Measurements from ENCODE around the gene RASA3. TPM values are rescaled to one million over a fixed set of nuclear protein-coding genes. Genes with fewer than 3 reads are reported as not detected.
"Not testable (repeated sequence)": the region's sequence is repeated elsewhere in the genome, so short reads cannot be mapped to it uniquely, and the experiment has no call there.

The RASA3 gene, protein sequence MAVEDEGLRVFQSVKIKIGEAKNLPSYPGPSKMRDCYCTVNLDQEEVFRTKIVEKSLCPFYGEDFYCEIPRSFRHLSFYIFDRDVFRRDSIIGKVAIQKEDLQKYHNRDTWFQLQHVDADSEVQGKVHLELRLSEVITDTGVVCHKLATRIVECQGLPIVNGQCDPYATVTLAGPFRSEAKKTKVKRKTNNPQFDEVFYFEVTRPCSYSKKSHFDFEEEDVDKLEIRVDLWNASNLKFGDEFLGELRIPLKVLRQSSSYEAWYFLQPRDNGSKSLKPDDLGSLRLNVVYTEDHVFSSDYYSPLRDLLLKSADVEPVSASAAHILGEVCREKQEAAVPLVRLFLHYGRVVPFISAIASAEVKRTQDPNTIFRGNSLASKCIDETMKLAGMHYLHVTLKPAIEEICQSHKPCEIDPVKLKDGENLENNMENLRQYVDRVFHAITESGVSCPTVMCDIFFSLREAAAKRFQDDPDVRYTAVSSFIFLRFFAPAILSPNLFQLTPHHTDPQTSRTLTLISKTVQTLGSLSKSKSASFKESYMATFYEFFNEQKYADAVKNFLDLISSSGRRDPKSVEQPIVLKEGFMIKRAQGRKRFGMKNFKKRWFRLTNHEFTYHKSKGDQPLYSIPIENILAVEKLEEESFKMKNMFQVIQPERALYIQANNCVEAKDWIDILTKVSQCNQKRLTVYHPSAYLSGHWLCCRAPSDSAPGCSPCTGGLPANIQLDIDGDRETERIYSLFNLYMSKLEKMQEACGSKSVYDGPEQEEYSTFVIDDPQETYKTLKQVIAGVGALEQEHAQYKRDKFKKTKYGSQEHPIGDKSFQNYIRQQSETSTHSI
- total RNA-seq (2022) (9.1 and 12.1 TPM in 2 replicates), Bru-seq, nascent RNA (percentile 41 among the genes with signal in this experiment), BruChase-seq, experiment 1, labeled RNA remaining after a 6-hour chase (percentile 46 among the genes with signal in this experiment), BruChase-seq, experiment 2, labeled RNA remaining after a 2-hour chase (percentile 40 among the genes with signal in this experiment)
- long read RNA-seq, full-length matches to known transcripts: 8 of 16 reads
- long read RNA-seq, partial matches to known transcripts: 7 of 16 reads
- long read RNA-seq, other reads (novel, unspliced or antisense): 1 of 16 reads

- POLR2A ChIA-PET: no interaction called here
- peaks cover 6% of the 10 kb centered on the region for H3K36me3 Mint-ChIP-seq (ENCODE audit: insufficient read depth, unreplicated experiment)
- no peaks in the 10 kb centered on the region for H3K27me3 Mint-ChIP-seq (ENCODE audit: insufficient read depth, unreplicated experiment)
- intact Hi-C loops (cut with micrococcal nuclease): loop anchor here (5.0 kb wide), 1 partner anchor 95 kb away; no protein-coding TSS in a partner anchor
- H3K4me3 Mint-ChIP-seq (ENCODE audit: unreplicated experiment): peak within 1 kb of the TSS; percentile 89
- DNase-seq (ENCODE audit: unreplicated experiment): peak; percentile 71
- CTCF ChIA-PET: no interaction called here
- H3K9me3 Mint-ChIP-seq (ENCODE audit: unreplicated experiment): no peaks in the 10 kb centered on the region
- TF ChIP-seq, protein P1, sequence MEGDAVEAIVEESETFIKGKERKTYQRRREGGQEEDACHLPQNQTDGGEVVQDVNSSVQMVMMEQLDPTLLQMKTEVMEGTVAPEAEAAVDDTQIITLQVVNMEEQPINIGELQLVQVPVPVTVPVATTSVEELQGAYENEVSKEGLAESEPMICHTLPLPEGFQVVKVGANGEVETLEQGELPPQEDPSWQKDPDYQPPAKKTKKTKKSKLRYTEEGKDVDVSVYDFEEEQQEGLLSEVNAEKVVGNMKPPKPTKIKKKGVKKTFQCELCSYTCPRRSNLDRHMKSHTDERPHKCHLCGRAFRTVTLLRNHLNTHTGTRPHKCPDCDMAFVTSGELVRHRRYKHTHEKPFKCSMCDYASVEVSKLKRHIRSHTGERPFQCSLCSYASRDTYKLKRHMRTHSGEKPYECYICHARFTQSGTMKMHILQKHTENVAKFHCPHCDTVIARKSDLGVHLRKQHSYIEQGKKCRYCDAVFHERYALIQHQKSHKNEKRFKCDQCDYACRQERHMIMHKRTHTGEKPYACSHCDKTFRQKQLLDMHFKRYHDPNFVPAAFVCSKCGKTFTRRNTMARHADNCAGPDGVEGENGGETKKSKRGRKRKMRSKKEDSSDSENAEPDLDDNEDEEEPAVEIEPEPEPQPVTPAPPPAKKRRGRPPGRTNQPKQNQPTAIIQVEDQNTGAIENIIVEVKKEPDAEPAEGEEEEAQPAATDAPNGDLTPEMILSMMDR (IDR thresholded peaks at IDR 0.05; ENCODE audit: unreplicated experiment): no peak
- peak within 1 kb of the TSS; percentile 69 for H3K27ac Mint-ChIP-seq (ENCODE audit: low read depth, unreplicated experiment)
- peaks cover 5% of the 10 kb centered on the region for H3K4me1 Mint-ChIP-seq (ENCODE audit: insufficient read depth, unreplicated experiment)
- no TSS peak for BruUV-seq (replicated peaks)
Measured at GRCh38 chr13:114132419-114133121, at the start of gene RASA3. Gene RASA3, minus strand, starts transcription at chr13:114132623. Its CDS starts 134 bp downstream, at chr13:114132489.

GRCh38 chr13:114179087-114179658 lies 46.8 kb upstream of the RASA3 start, which contains the start of gene CFAP97D2:
Gene CFAP97D2, plus strand, starts transcription at chr13:114179257. Its CDS starts 74 bp downstream, at chr13:114179331.
- TF ChIP-seq, protein P1 (IDR thresholded peaks at IDR 0.05; ENCODE audit: unreplicated experiment): no peak
- H3K9me3 Mint-ChIP-seq (ENCODE audit: unreplicated experiment): no peaks in the 10 kb centered on the region
- no TSS peak for BruUV-seq (replicated peaks)
- no peak within 1 kb of the TSS for H3K27ac Mint-ChIP-seq (ENCODE audit: low read depth, unreplicated experiment)
- ChIA-PET POLR2A (no interaction called here), CTCF (no interaction called here)
- DNase-seq (ENCODE audit: unreplicated experiment): no peak
- H3K27me3 Mint-ChIP-seq (ENCODE audit: insufficient read depth, unreplicated experiment): peaks cover 34% of the 10 kb centered on the region
- H3K36me3 Mint-ChIP-seq (ENCODE audit: insufficient read depth, unreplicated experiment): no peaks in the 10 kb centered on the region
- H3K4me3 Mint-ChIP-seq (ENCODE audit: unreplicated experiment): no peak within 1 kb of the TSS
- intact Hi-C loops (cut with micrococcal nuclease): no loop called here
- H3K4me1 Mint-ChIP-seq (ENCODE audit: insufficient read depth, unreplicated experiment): no peaks in the 10 kb centered on the region

DNA sequence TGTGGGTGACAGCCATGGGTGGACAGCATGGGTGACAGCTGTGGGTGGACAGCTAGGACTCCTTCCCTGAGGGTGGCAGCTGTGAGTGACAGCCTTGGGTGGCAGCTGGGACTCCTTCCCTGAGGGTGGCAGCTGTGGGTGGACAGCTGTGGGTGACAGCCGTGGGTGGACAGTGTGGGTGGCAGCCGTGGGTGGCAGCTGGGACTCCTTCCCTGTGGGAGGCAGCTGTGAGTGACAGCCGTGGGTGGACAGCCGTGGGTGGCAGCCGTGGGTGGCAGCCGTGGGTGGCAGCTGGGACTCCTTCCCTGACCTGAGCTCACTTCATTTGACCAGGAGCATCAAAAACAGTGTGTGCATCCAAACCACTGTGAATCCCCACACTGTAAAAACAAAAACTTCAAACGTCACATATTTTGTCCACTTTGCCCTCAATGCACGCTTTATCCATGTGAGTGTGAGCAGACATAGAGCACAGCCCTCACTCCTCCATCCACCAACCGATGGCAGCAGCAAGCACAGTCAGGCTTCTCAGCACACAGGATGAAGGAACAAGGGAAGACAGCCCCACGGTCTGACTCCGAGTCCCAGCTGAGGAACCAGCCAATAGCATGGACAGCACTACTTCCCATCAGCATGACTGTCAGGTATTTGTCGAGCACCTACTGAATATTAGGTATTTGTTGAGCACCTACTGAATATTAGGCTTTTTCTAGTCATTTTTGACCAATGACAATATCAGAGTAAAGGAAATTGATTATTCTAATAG lies 45.0 kb upstream of the RASA3 start:
- H3K4me3 Mint-ChIP-seq (ENCODE audit: unreplicated experiment): no peak overlapping the region
- CTCF ChIA-PET: no interaction called here
- POLR2A ChIA-PET: no interaction called here

DNA sequence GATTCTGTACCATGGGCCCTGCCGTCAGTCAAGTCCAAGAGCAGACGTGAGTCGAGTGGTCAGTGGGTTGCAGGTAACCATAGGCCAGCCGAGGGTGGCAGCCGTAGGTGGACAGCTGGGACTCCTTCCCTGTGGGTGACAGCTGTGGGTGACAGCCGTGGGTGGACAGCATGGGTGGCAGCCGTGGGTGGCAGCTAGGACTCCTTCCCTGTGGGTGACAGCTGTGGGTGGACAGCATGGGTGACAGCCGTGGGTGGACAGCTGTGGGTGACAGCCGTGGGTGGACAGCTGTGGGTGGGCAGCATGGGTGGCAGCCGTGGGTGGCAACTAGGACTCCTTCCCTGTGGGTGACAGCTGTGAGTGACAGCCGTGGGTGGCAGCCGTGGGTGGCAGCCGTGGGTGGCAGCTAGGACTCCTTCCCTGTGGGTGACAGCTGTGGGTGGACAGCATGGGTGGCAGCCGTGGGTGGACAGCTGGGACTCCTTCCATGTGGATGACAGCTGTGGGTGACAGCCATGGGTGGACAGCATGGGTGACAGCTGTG lies 44.0 kb upstream of the RASA3 start:
- DNase-seq (ENCODE audit: unreplicated experiment); H3K36me3 Mint-ChIP-seq (ENCODE audit: insufficient read depth, unreplicated experiment); H3K4me3 Mint-ChIP-seq (ENCODE audit: unreplicated experiment); H3K27ac Mint-ChIP-seq (ENCODE audit: low read depth, unreplicated experiment); intact Hi-C loops (cut with micrococcal nuclease); BruUV-seq (replicated peaks); H3K9me3 Mint-ChIP-seq (ENCODE audit: unreplicated experiment); H3K4me1 Mint-ChIP-seq (ENCODE audit: insufficient read depth, unreplicated experiment); POLR2A ChIA-PET; CTCF ChIA-PET: not testable (repeated sequence)
- H3K27me3 Mint-ChIP-seq (ENCODE audit: insufficient read depth, unreplicated experiment): peaks cover 32% of the 10 kb centered on the region

More for the DNA sequence above, 45.0 kb upstream of the RASA3 start:
- H3K27ac Mint-ChIP-seq (ENCODE audit: low read depth, unreplicated experiment): no peak overlapping the region
- no TSS peak for BruUV-seq (replicated peaks)
- intact Hi-C loops (cut with micrococcal nuclease): no loop called here
- peaks cover 34% of the 10 kb centered on the region for H3K27me3 Mint-ChIP-seq (ENCODE audit: insufficient read depth, unreplicated experiment)
- DNase-seq (ENCODE audit: unreplicated experiment): no peak
- no peaks in the 10 kb centered on the region for H3K4me1 Mint-ChIP-seq (ENCODE audit: insufficient read depth, unreplicated experiment)
- no peaks in the 10 kb centered on the region for H3K36me3 Mint-ChIP-seq (ENCODE audit: insufficient read depth, unreplicated experiment)
- H3K9me3 Mint-ChIP-seq (ENCODE audit: unreplicated experiment): no peaks in the 10 kb centered on the region
- TF ChIP-seq, protein P1 (IDR thresholded peaks at IDR 0.05; ENCODE audit: unreplicated experiment): no peak

Measured in MCF 10A (cell line).